Liver (tissue), 9 donors: ENCODE measurements around the gene OPN5. TPM values are rescaled to one million over a fixed set of nuclear protein-coding genes. Genes with fewer than 3 reads are reported as not detected.

Source experiments
- DNase-seq: peaks from one replicate; pipeline ENCODE4 v3.0.0-alpha.2; 2017; ENCODE audit warnings: low spot score
- H3K27ac ChIP-seq, 2 donors: one replicate each; pipeline ENCODE4 v1.7.0; 2013; ENCODE audit warnings: inconsistent platforms in 2 of 2, low read length in 2 of 2, control low read depth in 1 of 2, low read depth in 1 of 2, mild to moderate bottlenecking in 1 of 2
- H3K27me3 ChIP-seq, 4 donors: one replicate each; pipeline versions ENCODE4 v1.6.1 to v1.7.0; 2013; ENCODE audit warnings: low read length in 3 of 4, inconsistent platforms in 1 of 4, mild to moderate bottlenecking in 1 of 4, moderate library complexity in 1 of 4; ENCODE audit not compliant: control insufficient read depth in 4 of 4, insufficient read depth in 4 of 4
- H3K36me3 ChIP-seq, 4 donors: one replicate each; pipeline versions ENCODE4 v1.6.1 to v1.7.0; 2013; ENCODE audit warnings: low read length in 3 of 4, mild to moderate bottlenecking in 3 of 4, low read depth in 1 of 4, moderate library complexity in 1 of 4; ENCODE audit not compliant: control insufficient read depth in 4 of 4, insufficient read depth in 3 of 4
- H3K4me1 ChIP-seq, 4 donors: one replicate each; pipeline versions ENCODE4 v1.6.1 to v1.7.0; 2013; ENCODE audit warnings: low read length in 3 of 4, mild to moderate bottlenecking in 3 of 4, moderate library complexity in 1 of 4; ENCODE audit not compliant: control insufficient read depth in 4 of 4, insufficient read depth in 4 of 4
- H3K4me3 ChIP-seq, 3 donors: one replicate each; pipeline versions ENCODE4 v1.6.1 to v1.7.0; 2013; ENCODE audit warnings: low read length in 3 of 3, control low read depth in 1 of 3, low read depth in 1 of 3, mild to moderate bottlenecking in 1 of 3
- H3K9ac ChIP-seq, 2 donors: one replicate each; pipeline ENCODE4 v1.7.0; 2013; ENCODE audit warnings: low read length in 2 of 2, mild to moderate bottlenecking in 2 of 2, moderate library complexity in 2 of 2, control low read depth in 1 of 2, low read depth in 1 of 2
- H3K9me3 ChIP-seq, 4 donors: one replicate each; pipeline versions ENCODE4 v1.6.1 to v1.7.0; 2013; ENCODE audit warnings: low read length in 3 of 4; ENCODE audit not compliant: control insufficient read depth in 4 of 4
- CTCF ChIP-seq: fragments of 150-350 bp; IDR thresholded peaks from 2 replicates; pipeline ENCODE4 v1.5.1; 2017; ENCODE audit warnings: improper control_type of control experiment, low read depth, low read length; ENCODE audit not compliant: missing input control
- EGR1 ChIP-seq, 2 donors: IDR thresholded peaks; 2 replicates each; pipeline ENCODE4 v1.6.1; 2016 to 2018; ENCODE audit warnings: antibody characterized with exemption in 2 of 2, low read depth in 2 of 2
- FOXA1 ChIP-seq: IDR thresholded peaks from 2 replicates; pipeline ENCODE4 v1.6.1; 2016; ENCODE audit warnings: antibody characterized with exemption
- FOXA2 ChIP-seq: IDR thresholded peaks from 2 replicates; pipeline ENCODE4 v1.6.1; 2016; ENCODE audit warnings: antibody characterized with exemption
- GABPA ChIP-seq, 2 donors: IDR thresholded peaks in 1 of 2; conservative IDR thresholded peaks in 1 of 2; 2 replicates each; pipeline ENCODE4 v1.6.1; 2016; ENCODE audit warnings: antibody characterized with exemption in 2 of 2, mild to moderate bottlenecking in 1 of 2, moderate library complexity in 1 of 2
- HNF4A ChIP-seq, 2 donors: conservative IDR thresholded peaks; 2 replicates each; pipeline ENCODE4 v1.6.1; 2016; ENCODE audit warnings: antibody characterized with exemption in 2 of 2, mild to moderate bottlenecking in 2 of 2
- HNF4G ChIP-seq: IDR thresholded peaks from 2 replicates; pipeline ENCODE4 v1.6.1; 2016; ENCODE audit warnings: antibody characterized with exemption
- JUND ChIP-seq, 2 donors: IDR thresholded peaks; 2 replicates each; pipeline ENCODE4 v1.6.1; 2016; ENCODE audit warnings: antibody characterized with exemption in 2 of 2
- NR2F2 ChIP-seq: IDR thresholded peaks from 2 replicates; pipeline ENCODE4 v1.6.1; 2016; ENCODE audit warnings: antibody characterized with exemption
- RAD21 ChIP-seq, 2 donors: IDR thresholded peaks; 2 replicates each; pipeline ENCODE4 v1.6.1; 2016; ENCODE audit warnings: antibody characterized with exemption in 2 of 2, mild to moderate bottlenecking in 2 of 2
- REST ChIP-seq: IDR thresholded peaks from 2 replicates; pipeline ENCODE4 v1.6.1; 2016; ENCODE audit warnings: antibody characterized with exemption, mild to moderate bottlenecking
- RXRA ChIP-seq, 2 donors: IDR thresholded peaks; 2 replicates each; pipeline ENCODE4 v1.6.1; 2017 to 2018; ENCODE audit warnings: antibody characterized with exemption in 2 of 2, mild to moderate bottlenecking in 1 of 2
- SP1 ChIP-seq: IDR thresholded peaks from 2 replicates; pipeline ENCODE4 v1.6.1; 2018; ENCODE audit warnings: antibody characterized with exemption, mild to moderate bottlenecking
- TAF1 ChIP-seq: conservative IDR thresholded peaks from 2 replicates; pipeline ENCODE4 v1.6.1; 2016; ENCODE audit warnings: antibody characterized with exemption, mild to moderate bottlenecking
- YY1 ChIP-seq: IDR thresholded peaks from 2 replicates; pipeline ENCODE4 v1.6.1; 2016; ENCODE audit warnings: antibody characterized with exemption, mild to moderate bottlenecking
- WGBS: extraction: QIAGEN DNeasy Blood & Tissue Kit; methylation state at CpG from one replicate; pipeline ENCODE4 v1.1.7; 2013; 5-methylcytosine and 5-hydroxymethylcytosine counted together
- polyA plus RNA-seq, 2 donors: library from polyadenylated mRNA; stranded (reverse) in 1 of 2; unstranded in 1 of 2; fragments of 200-250 nt in 1 of 2; fragments of >200 nt in 1 of 2; fragmentation: Nextera tagmentation in 1 of 2; extraction: Ambion mirVana in 1 of 2; gene quantifications; one replicate each; pipeline versions ENCODE4 v1.2.1 to v1.2.3, GENCODE V29; 2013 to 2015
- total RNA-seq, 2 donors: library from RNA; depleted of rRNA; stranded (reverse); fragments of >200 nt; gene quantifications; one replicate each; pipeline ENCODE4 v1.2.3, GENCODE V29; 2014
- TF ChIP-seq, protein P1 (sequence below): IDR thresholded peaks from 2 replicates; pipeline ENCODE4 v1.6.1; 2016; ENCODE audit warnings: antibody characterized with exemption
- TF ChIP-seq, protein P2 (sequence below): IDR thresholded peaks from 2 replicates; pipeline ENCODE4 v1.6.1; 2016; ENCODE audit warnings: antibody characterized with exemption
- TF ChIP-seq, protein P3 (sequence below): IDR thresholded peaks from 2 replicates; pipeline ENCODE4 v1.6.1; 2016; ENCODE audit warnings: antibody characterized with exemption
- donor health status: healthy.
- donor health status: healthy.
- donor health status: healthy.
- donor health status: healthy.
- donor health status: healthy.

The OPN5 gene
- total and polyA plus RNA-seq, 4 donors = not detected

- no peaks in the 10 kb centered on the region for H3K36me3 ChIP-seq
- no peak for DNase-seq
- no peaks in the 10 kb centered on the region for H3K27me3 ChIP-seq
- H3K27ac ChIP-seq = no peak overlapping the region
- H3K4me3 ChIP-seq = no peak overlapping the region
- H3K4me1 ChIP-seq = no peaks in the 10 kb centered on the region
- 68% methylated on average over 6 of the region's 6 CpGs for WGBS
- H3K9me3 ChIP-seq = no peaks in the 10 kb centered on the region
- H3K9ac ChIP-seq = no peak overlapping the region
- TF ChIP-seq HNF4G (no peak), HNF4A (conservative IDR thresholded peaks at IDR 0.05) (no peak), FOXA2 (no peak), YY1 (no peak), NR2F2 (no peak), EGR1 (IDR thresholded peaks at IDR 0.05; ENCODE audit: low read depth in 2 of 2) (no peak), TAF1 (no peak), GABPA (IDR thresholded peaks at IDR 0.05 in 1 of 2, conservative IDR thresholded peaks at IDR 0.05 in 1 of 2) (no peak), RXRA (IDR thresholded peaks at IDR 0.05) (no peak), SP1 (no peak), CTCF (no peak), FOXA1 (no peak), JUND (IDR thresholded peaks at IDR 0.05) (no peak)
- TF ChIP-seq, protein P1, sequence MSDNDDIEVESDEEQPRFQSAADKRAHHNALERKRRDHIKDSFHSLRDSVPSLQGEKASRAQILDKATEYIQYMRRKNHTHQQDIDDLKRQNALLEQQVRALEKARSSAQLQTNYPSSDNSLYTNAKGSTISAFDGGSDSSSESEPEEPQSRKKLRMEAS = no peak
- TF ChIP-seq, protein P2, sequence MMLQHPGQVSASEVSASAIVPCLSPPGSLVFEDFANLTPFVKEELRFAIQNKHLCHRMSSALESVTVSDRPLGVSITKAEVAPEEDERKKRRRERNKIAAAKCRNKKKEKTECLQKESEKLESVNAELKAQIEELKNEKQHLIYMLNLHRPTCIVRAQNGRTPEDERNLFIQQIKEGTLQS = no peak
Measured at GRCh38 chr6:47852727-47853126, 70.9 kb downstream of the OPN5 start.

DNA sequence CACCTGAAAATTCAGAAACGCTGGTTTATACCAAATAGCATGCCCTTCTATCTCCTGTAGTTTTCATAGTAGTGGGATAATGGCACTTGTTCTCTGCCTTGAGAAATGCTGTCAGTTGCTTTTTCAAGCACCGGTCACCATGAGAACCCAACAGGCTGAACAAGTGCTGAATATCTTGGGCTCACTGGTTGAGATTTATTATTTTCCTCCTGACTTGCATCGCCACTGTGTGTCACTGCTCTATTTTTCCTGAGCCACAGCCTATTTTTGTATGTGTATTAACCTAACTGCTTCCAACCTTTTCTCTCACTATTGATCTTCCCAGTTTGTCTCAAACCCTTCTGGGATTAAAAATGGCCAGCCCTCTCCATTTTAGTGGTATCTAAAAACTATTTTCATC is 71.9 kb downstream of the OPN5 start:
- H3K4me1 ChIP-seq = no peaks in the 10 kb centered on the region
- TF ChIP-seq FOXA1 (no peak), FOXA2 (no peak), RAD21 (IDR thresholded peaks at IDR 0.05) (no peak), TAF1 (no peak), CTCF (no peak), YY1 (no peak), NR2F2 (no peak), HNF4A (conservative IDR thresholded peaks at IDR 0.05) (no peak), SP1 (no peak), RXRA (IDR thresholded peaks at IDR 0.05) (no peak), EGR1 (IDR thresholded peaks at IDR 0.05; ENCODE audit: low read depth in 2 of 2) (no peak), REST (no peak), HNF4G (no peak), JUND (IDR thresholded peaks at IDR 0.05) (no peak), GABPA (IDR thresholded peaks at IDR 0.05 in 1 of 2, conservative IDR thresholded peaks at IDR 0.05 in 1 of 2) (no peak)
- TF ChIP-seq, protein P3, sequence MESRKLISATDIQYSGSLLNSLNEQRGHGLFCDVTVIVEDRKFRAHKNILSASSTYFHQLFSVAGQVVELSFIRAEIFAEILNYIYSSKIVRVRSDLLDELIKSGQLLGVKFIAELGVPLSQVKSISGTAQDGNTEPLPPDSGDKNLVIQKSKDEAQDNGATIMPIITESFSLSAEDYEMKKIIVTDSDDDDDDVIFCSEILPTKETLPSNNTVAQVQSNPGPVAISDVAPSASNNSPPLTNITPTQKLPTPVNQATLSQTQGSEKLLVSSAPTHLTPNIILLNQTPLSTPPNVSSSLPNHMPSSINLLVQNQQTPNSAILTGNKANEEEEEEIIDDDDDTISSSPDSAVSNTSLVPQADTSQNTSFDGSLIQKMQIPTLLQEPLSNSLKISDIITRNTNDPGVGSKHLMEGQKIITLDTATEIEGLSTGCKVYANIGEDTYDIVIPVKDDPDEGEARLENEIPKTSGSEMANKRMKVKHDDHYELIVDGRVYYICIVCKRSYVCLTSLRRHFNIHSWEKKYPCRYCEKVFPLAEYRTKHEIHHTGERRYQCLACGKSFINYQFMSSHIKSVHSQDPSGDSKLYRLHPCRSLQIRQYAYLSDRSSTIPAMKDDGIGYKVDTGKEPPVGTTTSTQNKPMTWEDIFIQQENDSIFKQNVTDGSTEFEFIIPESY = no peak
- TF ChIP-seq, protein P2 = no peak
- H3K9ac ChIP-seq = no peak overlapping the region
- H3K36me3 ChIP-seq = no peaks in the 10 kb centered on the region
- WGBS = 75% methylated on average over 3 of the region's 3 CpGs
- H3K27me3 ChIP-seq = no peaks in the 10 kb centered on the region
- no peak overlapping the region for H3K4me3 ChIP-seq
- H3K27ac ChIP-seq = no peak overlapping the region
- DNase-seq = no peak
- no peaks in the 10 kb centered on the region for H3K9me3 ChIP-seq
